HepG2 (cell line): ENCODE results near the gene MPV17L2. TPM values are rescaled to one million over a fixed set of nuclear protein-coding genes. Genes with fewer than 3 reads are reported as not detected.

Source experiments
- AHR ChIP-seq: IDR thresholded peaks from 2 replicates; pipeline ENCODE4 v1.6.1; 2018; ENCODE audit warnings: missing genetic modification reagents, missing compliant biosample characterization
- ARNTL ChIP-seq: sonication (generic); formaldehyde crosslinking; IDR thresholded peaks from 2 replicates; pipeline ENCODE4 v1.4.0; 2020; ENCODE audit warnings: mild to moderate bottlenecking, missing genetic modification reagents
- ATF3 ChIP-seq: sonication (generic); formaldehyde crosslinking; IDR thresholded peaks from 2 replicates; pipeline ENCODE4 v1.4.0; 2020; ENCODE audit warnings: missing genetic modification reagents
- DPF2 ChIP-seq: sonication (generic); formaldehyde crosslinking; IDR thresholded peaks from 2 replicates; pipeline ENCODE4 v1.4.0; 2020; ENCODE audit warnings: mild to moderate bottlenecking, low read depth, missing genetic modification reagents, borderline replicate concordance
- GABPA ChIP-seq, 2 experiments: IDR thresholded peaks; 2 replicates each; pipeline ENCODE4 v1.6.1; 2011 to 2016; ENCODE audit warnings: low read depth in 2 of 2, low read length in 1 of 2, missing biosample characterization in 1 of 2, missing genetic modification characterization in 1 of 2
- GATAD1 ChIP-seq: IDR thresholded peaks from 2 replicates; pipeline ENCODE4 v1.6.1; 2016; ENCODE audit warnings: missing genetic modification reagents, missing compliant biosample characterization
- ISL2 ChIP-seq: sonication (generic); formaldehyde crosslinking; IDR thresholded peaks from 2 replicates; pipeline ENCODE4 v1.5.0; 2020; ENCODE audit warnings: missing genetic modification reagents
- KDM5A ChIP-seq: fragments of 200-600 bp; sonication (generic); IDR thresholded peaks from 2 replicates; pipeline ENCODE4 v1.7.0; 2018; ENCODE audit warnings: antibody characterized with exemption, mild to moderate bottlenecking, low read length, borderline replicate concordance
- PPARG ChIP-seq: conservative IDR thresholded peaks from 2 replicates; pipeline ENCODE4 v1.6.1; 2016; ENCODE audit warnings: missing biosample characterization, missing genetic modification reagents
- SIX1 ChIP-seq: sonication (generic); formaldehyde crosslinking; IDR thresholded peaks from 2 replicates; pipeline ENCODE4 v1.4.0; 2020; ENCODE audit warnings: missing genetic modification reagents, borderline replicate concordance
- SMAD9 ChIP-seq: sonication (generic); formaldehyde crosslinking; IDR thresholded peaks from 2 replicates; pipeline ENCODE4 v1.5.1; 2020; ENCODE audit warnings: mild to moderate bottlenecking, missing genetic modification reagents
- ZFAT ChIP-seq: sonication (generic); formaldehyde crosslinking; conservative IDR thresholded peaks from 2 replicates; pipeline ENCODE4 v1.8.1; 2023; ENCODE audit warnings: missing genetic modification reagents, inconsistent platforms
- ZFP36L1 ChIP-seq: sonication (generic); formaldehyde crosslinking; IDR thresholded peaks from 2 replicates; pipeline ENCODE4 v1.8.0; 2022; ENCODE audit warnings: mild to moderate bottlenecking, missing genetic modification reagents, moderate library complexity
- ZNF232 ChIP-seq: sonication (generic); formaldehyde crosslinking; IDR thresholded peaks from 2 replicates; pipeline ENCODE4 v1.4.0; 2020; ENCODE audit warnings: missing genetic modification reagents, borderline replicate concordance
- ZNF256 ChIP-seq: sonication (generic); formaldehyde crosslinking; conservative IDR thresholded peaks from 2 replicates; pipeline ENCODE4 v1.4.0; 2020; ENCODE audit warnings: missing genetic modification reagents
- ZNF263 ChIP-seq: sonication (generic); formaldehyde crosslinking; IDR thresholded peaks from 2 replicates; pipeline ENCODE4 v1.4.0; 2020; ENCODE audit warnings: missing genetic modification reagents
- ZNF275 ChIP-seq: sonication (generic); formaldehyde crosslinking; IDR thresholded peaks from 2 replicates; pipeline ENCODE4 v1.8.0; 2022; ENCODE audit warnings: missing genetic modification reagents, mild to moderate bottlenecking, inconsistent platforms, borderline replicate concordance
- ZNF615 ChIP-seq: sonication (generic); formaldehyde crosslinking; IDR thresholded peaks from 2 replicates; pipeline ENCODE4 v1.5.0; 2020; ENCODE audit warnings: mild to moderate bottlenecking, missing genetic modification reagents, borderline replicate concordance
- ZNF687 ChIP-seq: sonication (generic); formaldehyde crosslinking; IDR thresholded peaks from 2 replicates; pipeline ENCODE4 v1.5.1; 2020; ENCODE audit warnings: mild to moderate bottlenecking, missing genetic modification reagents, moderate library complexity
- polyA plus RNA-seq, 8 experiments: library from polyadenylated mRNA; depleted of rRNA in 3 of 8; stranded (reverse) in 7 of 8; unstranded in 1 of 8; fragments of >200 nt; fragmentation: Illumina TruSeq in 4 of 8; extraction: Trizol in 4 of 8; gene quantifications; 2 replicates each; pipeline versions ENCODE4 v1.2.1 to v1.2.3, GENCODE V29; 2011 to 2016; ENCODE audit warnings: low read depth in 4 of 8, missing spikeins in 1 of 8, mixed read lengths in 1 of 8; ENCODE audit not compliant: insufficient read depth in 1 of 8
- total RNA-seq, 5 experiments: library from RNA; depleted of rRNA; stranded (reverse); fragments of >200 nt; fragmentation: Illumina TruSeq; extraction: Trizol; gene quantifications; 2 replicates each; pipeline ENCODE4 v1.2.3, GENCODE V29; 2016; ENCODE audit warnings: low read depth in 1 of 5
- TF ChIP-seq, protein P1 (sequence below): sonication (generic); formaldehyde crosslinking; IDR thresholded peaks from 2 replicates; pipeline ENCODE4 v1.4.0; 2020; ENCODE audit warnings: mild to moderate bottlenecking, missing genetic modification reagents
- TF ChIP-seq, protein P2 (sequence below): sonication (generic); formaldehyde crosslinking; IDR thresholded peaks from 2 replicates; pipeline ENCODE4 v1.4.0; 2020; ENCODE audit warnings: mild to moderate bottlenecking, missing genetic modification reagents

Gene MPV17L2
- total and polyA plus RNA-seq, 2 of the 13 experiments (the other 11 are each of a cell fraction or from before 2014, with no cell fraction given), result 13.6 to 16.7 TPM

DNA sequence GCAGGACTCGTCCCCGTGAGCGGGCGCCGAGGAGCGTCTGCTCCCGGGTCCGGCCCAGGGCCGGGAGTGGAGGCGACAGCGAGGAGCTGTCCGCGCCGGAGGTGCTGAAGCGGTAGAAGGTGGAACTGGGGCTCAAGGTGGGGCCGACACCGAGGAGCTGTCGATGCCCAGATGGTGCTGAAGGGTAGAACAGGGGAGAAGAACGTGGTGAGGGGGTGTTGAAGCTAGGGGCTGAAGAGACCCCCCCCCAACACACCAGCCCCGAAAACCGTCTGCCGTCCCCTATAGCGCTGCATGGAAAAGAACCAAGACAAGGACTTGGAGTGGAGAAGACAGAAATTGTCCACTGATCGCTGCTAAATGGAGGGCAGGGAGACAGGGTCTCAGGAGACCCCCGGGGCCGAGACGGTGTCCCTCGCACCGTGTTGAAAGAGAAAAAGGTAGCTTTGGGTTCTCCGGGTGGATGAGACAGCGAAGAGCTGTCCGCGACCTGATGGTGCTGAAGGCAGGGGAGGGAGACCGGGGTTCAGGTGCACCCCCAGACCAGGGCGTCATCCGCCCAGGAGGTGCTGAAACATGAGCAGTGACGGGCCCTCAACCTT lies 40.3 kb downstream of the MPV17L2 start (continued):
- no peak for TF ChIP-seq GABPA (IDR thresholded peaks at IDR 0.05; ENCODE audit: low read depth, low read length)
- TF ChIP-seq GABPA (CRISPR knock-in tag; IDR thresholded peaks at IDR 0.05; ENCODE audit: low read depth), result 0 out of 2 replicates have a peak, but pooled peaks have one; percentile 30
- TF ChIP-seq ZNF263 (CRISPR knock-in tag), result 0 out of 2 replicates have a peak, but pooled peaks have one; percentile 60
- peak; percentile 66; the same call in 1 of the 2 replicates for TF ChIP-seq ZNF615 (CRISPR knock-in tag)
- TF ChIP-seq AHR (CRISPR knock-in tag), result peak; percentile 84; the same call in 1 of the 2 replicates
- peak; percentile 94 for TF ChIP-seq ZNF275 (CRISPR knock-in tag)
- TF ChIP-seq ZNF232 (CRISPR knock-in tag), result peak; percentile 97
- TF ChIP-seq SMAD9 (CRISPR knock-in tag), result no peak
- peak; percentile 72 for TF ChIP-seq GATAD1 (CRISPR knock-in tag)
- TF ChIP-seq ZNF687 (CRISPR knock-in tag), result peak; percentile 67
- TF ChIP-seq KDM5A, result no peak
- no peak for TF ChIP-seq ZFP36L1
- TF ChIP-seq, protein P1, sequence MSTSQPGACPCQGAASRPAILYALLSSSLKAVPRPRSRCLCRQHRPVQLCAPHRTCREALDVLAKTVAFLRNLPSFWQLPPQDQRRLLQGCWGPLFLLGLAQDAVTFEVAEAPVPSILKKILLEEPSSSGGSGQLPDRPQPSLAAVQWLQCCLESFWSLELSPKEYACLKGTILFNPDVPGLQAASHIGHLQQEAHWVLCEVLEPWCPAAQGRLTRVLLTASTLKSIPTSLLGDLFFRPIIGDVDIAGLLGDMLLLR (CRISPR knock-in tag), result peak; percentile 77
- TF ChIP-seq SIX1 (CRISPR knock-in tag), result peak; percentile 63; the same call in 1 of the 2 replicates
- TF ChIP-seq ISL2, result peak; percentile 78
- peak; percentile 67; the same call in 1 of the 2 replicates for TF ChIP-seq ATF3 (CRISPR knock-in tag)
- TF ChIP-seq ZNF256, result peak; percentile 81
- 0 out of 2 replicates have a peak, but pooled peaks have one; percentile 57 for TF ChIP-seq ARNTL (CRISPR knock-in tag)
- TF ChIP-seq DPF2 (CRISPR knock-in tag), result no peak
- 0 out of 2 replicates have a peak, but pooled peaks have one; percentile 55 for TF ChIP-seq ZFAT (CRISPR knock-in tag)
- TF ChIP-seq, protein P2, sequence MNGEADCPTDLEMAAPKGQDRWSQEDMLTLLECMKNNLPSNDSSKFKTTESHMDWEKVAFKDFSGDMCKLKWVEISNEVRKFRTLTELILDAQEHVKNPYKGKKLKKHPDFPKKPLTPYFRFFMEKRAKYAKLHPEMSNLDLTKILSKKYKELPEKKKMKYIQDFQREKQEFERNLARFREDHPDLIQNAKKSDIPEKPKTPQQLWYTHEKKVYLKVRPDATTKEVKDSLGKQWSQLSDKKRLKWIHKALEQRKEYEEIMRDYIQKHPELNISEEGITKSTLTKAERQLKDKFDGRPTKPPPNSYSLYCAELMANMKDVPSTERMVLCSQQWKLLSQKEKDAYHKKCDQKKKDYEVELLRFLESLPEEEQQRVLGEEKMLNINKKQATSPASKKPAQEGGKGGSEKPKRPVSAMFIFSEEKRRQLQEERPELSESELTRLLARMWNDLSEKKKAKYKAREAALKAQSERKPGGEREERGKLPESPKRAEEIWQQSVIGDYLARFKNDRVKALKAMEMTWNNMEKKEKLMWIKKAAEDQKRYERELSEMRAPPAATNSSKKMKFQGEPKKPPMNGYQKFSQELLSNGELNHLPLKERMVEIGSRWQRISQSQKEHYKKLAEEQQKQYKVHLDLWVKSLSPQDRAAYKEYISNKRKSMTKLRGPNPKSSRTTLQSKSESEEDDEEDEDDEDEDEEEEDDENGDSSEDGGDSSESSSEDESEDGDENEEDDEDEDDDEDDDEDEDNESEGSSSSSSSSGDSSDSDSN (CRISPR knock-in tag), result peak; percentile 90
- TF ChIP-seq PPARG (CRISPR knock-in tag), result no peak; the same call in 1 of the 2 replicates
